Renal cortex interstitium (tissue), 11 donors: Measurements from ENCODE around the gene PDE8A. TPM values are rescaled to one million over a fixed set of nuclear protein-coding genes. Genes with fewer than 3 reads are reported as not detected.
"Not testable (repeated sequence)": the region's sequence is repeated elsewhere in the genome, so short reads cannot be mapped to it uniquely, and the experiment has no call there.

Experiments used
- DNase-seq, 11 donors: peaks; one replicate each; pipeline ENCODE4 v3.0.0-alpha.2; 2013; ENCODE audit warnings: low read depth in 9 of 11, low spot score in 4 of 11; ENCODE audit errors: extremely low read depth in 1 of 11
- polyA plus RNA-seq, 3 donors: library from polyadenylated mRNA; unstranded; fragments of 120-200 nt; gene quantifications; one replicate each; pipeline ENCODE4 v1.2.1, GENCODE V29; 2013; ENCODE audit not compliant: insufficient read length in 3 of 3

PDE8A gene
- polyA plus RNA-seq, 3 donors, result 39.1 to 82.9 (median 48.5) TPM

- DNase-seq, result no peak
Measured at GRCh38 chr15:85133709-85134108, 152.1 kb downstream of the PDE8A start.

- no peak for DNase-seq
Measured at GRCh38 chr15:85137489-85138168, 156.0 kb downstream of the PDE8A start.

- DNase-seq, result no peak
Measured at GRCh38 chr15:85139391-85139790, 157.7 kb downstream of the PDE8A start.

- no peak for DNase-seq
Measured at GRCh38 chr15:85141726-85142125, 160.1 kb downstream of the PDE8A start.

GRCh38 chr15:85142312-85142711, 160.7 kb downstream of the PDE8A start:
- no peak for DNase-seq

GRCh38 chr15:85149465-85150129, 167.9 kb downstream of the PDE8A start:
- DNase-seq, result no peak

- DNase-seq, result no peak
Measured at GRCh38 chr15:85150130-85150480, 168.4 kb downstream of the PDE8A start.

- DNase-seq, result no peak
Measured at GRCh38 chr15:85151145-85151544, 169.5 kb downstream of the PDE8A start.

- no peak for DNase-seq
Measured at GRCh38 chr15:85151861-85152260, 170.2 kb downstream of the PDE8A start.

- peak in 1 of 11 donors; percentile 15 for DNase-seq
Measured at GRCh38 chr15:85154061-85154460, 172.4 kb downstream of the PDE8A start.

GRCh38 chr15:85155360-85155759, 173.7 kb downstream of the PDE8A start:
- no peak for DNase-seq

GRCh38 chr15:85155857-85156256, 174.2 kb downstream of the PDE8A start:
- DNase-seq, result no peak

GRCh38 chr15:85157344-85157743, 175.7 kb downstream of the PDE8A start:
- no peak for DNase-seq

- DNase-seq, result no peak
Measured at GRCh38 chr15:85162237-85162636, 180.6 kb downstream of the PDE8A start.

GRCh38 chr15:85164841-85165466, 183.3 kb downstream of the PDE8A start:
- no peak for DNase-seq

GRCh38 chr15:85167568-85167967, 185.9 kb downstream of the PDE8A start:
- DNase-seq, result no peak

GRCh38 chr15:85168642-85169173, 187.1 kb downstream of the PDE8A start:
- peak in 1 of 11 donors; percentile 27 for DNase-seq

GRCh38 chr15:85171736-85172135, 190.1 kb downstream of the PDE8A start:
- DNase-seq, result no peak

- no peak for DNase-seq
Measured at GRCh38 chr15:85172846-85173490, 191.3 kb downstream of the PDE8A start.

- DNase-seq, result not testable (repeated sequence)
Measured at GRCh38 chr15:85173630-85174029, 192.0 kb downstream of the PDE8A start.
